GM10248 (cell line): ENCODE results near the gene FAM20A.
"Not testable (repeated sequence)": the region's sequence is repeated elsewhere in the genome, so short reads cannot be mapped to it uniquely, and the experiment has no call there.

Experiments
- CTCF ChIA-PET: fragments of 300-600 bp; sonication (Branson Sonifier 250); formaldehyde crosslinking; extraction: SDS; loops from one replicate; lab custom pipeline; 2021; ENCODE audit warnings: antibody characterized with exemption; lab: Yijun Ruan, JAX
- POLR2A ChIA-PET: fragments of 350-650 bp; sonication (Branson Sonifier 250); formaldehyde crosslinking; extraction: SDS; loops from one replicate; lab custom pipeline; 2020; ENCODE audit warnings: antibody characterized with exemption; lab: Yijun Ruan, JAX
- DNase-seq: peaks from one replicate; pipeline ENCODE4 v3.0.0; 2012; ENCODE audit errors: extremely low spot score
- CTCF ChIP-seq: IDR thresholded peaks from 2 replicates; pipeline ENCODE4 v1.5.1; 2012; ENCODE audit warnings: mild to moderate bottlenecking, low read depth; ENCODE audit errors: extremely low read depth, missing control alignments, control extremely low read depth

FAM20A gene

DNA sequence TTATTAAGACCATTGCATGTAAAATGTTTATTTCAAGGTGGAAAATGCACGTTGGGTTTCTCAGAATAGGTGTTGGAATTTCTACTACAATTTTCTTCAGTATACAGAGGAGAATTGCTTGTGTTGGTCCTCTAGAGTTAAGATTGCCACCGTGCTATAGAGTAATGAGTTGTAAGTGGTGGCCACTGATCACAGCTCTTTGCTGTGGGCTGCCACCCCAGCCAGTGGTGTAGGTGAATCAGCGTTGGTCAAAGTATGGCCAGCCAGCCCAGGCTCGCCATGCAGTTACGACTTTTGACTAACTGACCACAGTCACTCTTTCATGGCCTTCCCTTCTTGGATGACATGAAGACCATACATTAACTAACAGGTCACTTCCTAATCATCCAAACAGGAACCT, 101.6 kb downstream of the FAM20A start:
- CTCF ChIA-PET, result interaction anchor here (0.9 to 1.6 kb wide), 3 partner anchors 17 to 63 kb away, joined by 3 read pairs; no protein-coding TSS in a partner anchor
- DNase-seq, result no peak
- TF ChIP-seq CTCF, result no peak
- POLR2A ChIA-PET, result no interaction called here

- no peak for DNase-seq
- ChIA-PET POLR2A (interaction anchor here (0.8 kb wide), 1 partner anchor 19 kb away, joined by 3 read pairs; no protein-coding TSS in a partner anchor), CTCF (interaction anchor here (0.8 to 2.5 kb wide), 11 partner anchors 8 to 62 kb away, joined by 3 to 8 read pairs (median 3); partner anchors contain the start of gene PRKAR1A)
- no peak for TF ChIP-seq CTCF
Measured at GRCh38 chr17:68498479-68499326, 102.5 kb downstream of the FAM20A start.

DNA sequence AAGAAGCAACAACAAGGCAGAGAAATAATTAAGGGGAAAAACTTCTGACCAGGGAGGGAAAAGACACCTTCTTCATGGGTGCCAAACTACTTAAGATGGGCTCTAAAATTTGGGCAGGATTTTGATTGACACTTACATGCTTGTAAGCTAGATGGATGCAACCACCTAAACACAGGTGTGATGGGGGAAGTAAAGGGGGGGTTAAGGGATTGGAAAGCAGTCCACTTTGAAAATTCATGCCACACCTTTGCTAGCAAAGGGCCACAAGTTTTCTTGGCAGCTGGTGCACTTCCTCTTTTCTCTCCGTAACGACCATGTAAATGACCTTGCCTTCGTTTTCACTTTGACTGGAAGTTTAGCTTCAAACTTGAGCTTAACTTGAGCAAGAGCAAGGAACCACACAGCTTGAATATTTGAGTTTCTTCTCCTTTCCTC, 103.3 kb downstream of the FAM20A start:
- TF ChIP-seq CTCF, result no peak
- CTCF ChIA-PET, result interaction anchor here (0.9 to 2.5 kb wide), 10 partner anchors 12 to 61 kb away, joined by 3 to 8 read pairs (median 4); partner anchors contain the start of gene PRKAR1A
- peak; percentile 82 for DNase-seq
- POLR2A ChIA-PET, result interaction anchor here (0.8 kb wide), 1 partner anchor 20 kb away, joined by 3 read pairs; no protein-coding TSS in a partner anchor

GRCh38 chr17:68495081-68495480, 106.1 kb downstream of the FAM20A start:
- CTCF ChIA-PET, result interaction anchor here (1.2 to 2.4 kb wide), 2 partner anchors 28 to 606 kb away, joined by 3 to 11 read pairs; no protein-coding TSS in a partner anchor
- POLR2A ChIA-PET, result no interaction called here
- no peak for TF ChIP-seq CTCF
- no peak for DNase-seq

DNA sequence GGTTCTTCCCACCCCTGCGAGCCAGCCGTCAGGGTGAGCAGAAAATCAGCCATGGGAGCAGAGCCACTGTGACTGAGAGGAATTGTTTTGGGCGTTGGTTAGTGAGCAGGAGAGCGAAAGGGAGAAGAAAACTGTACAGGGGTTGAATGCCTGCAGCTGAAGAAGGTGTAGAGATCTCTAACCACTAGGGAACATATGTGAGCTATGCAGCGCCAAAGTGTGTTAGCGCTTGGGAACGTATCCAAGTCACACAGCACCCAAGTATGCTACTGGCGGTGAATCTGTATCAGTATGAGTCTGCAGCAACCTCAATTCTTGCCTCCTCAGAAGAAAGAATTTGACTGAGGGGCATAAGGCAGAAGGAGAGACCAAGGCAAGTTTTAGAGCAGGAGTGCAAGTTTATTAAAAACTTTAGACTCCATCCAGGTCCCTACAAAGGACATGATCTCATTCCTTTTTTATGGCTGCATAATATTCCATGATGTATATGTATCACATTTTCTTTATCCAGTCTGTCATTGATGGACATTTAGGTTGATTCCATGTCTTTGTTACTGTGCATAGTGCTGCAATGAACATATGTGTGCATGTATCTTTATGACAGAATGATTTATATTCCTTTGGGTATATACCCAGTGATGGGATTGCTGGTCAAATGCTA, 108.6 kb downstream of the FAM20A start:
- POLR2A ChIA-PET, CTCF ChIA-PET: not testable (repeated sequence)

DNA sequence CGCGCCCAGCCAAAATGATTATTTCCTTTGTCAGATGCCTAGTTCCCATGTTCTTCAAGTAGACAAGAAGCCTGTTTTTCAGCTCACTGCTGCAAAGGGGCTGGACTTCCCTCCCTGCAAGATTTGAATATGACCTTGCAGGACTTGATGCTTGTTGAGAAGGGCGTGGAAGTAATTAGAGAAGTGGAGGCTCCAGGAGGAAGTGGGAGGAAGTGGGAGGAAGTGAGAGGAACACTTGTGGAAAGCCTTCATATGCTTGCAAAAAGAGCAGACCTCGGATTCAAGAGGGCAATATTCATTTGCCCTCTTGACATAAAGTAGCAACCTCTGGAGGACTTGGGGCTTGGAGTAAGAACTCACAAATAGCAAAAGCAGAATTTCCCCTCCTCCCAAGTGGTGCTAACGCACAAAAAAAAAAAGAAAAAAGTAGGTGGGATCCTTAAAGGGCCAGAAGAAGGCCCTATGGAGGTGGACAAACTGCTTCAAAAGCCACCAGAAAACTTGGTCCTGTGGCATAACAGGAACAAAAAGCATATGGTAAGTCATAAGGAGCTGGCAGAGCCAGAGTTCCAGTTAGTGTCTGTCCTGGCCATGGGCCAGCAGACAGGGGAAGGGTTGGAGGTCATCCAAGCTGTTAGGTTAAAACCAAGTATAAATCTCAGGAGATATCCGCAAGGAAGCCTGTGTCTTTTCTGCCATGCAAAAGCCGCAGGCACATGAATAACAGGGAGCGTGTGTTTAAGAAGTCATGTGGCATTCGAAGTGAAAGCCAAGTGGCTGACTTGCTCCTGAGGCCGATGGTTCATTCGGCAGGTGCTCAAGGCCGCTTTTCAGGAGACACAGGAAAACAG, 109.6 kb downstream of the FAM20A start:
- ChIA-PET CTCF (interaction anchor here (1.1 kb wide), 1 partner anchor 48 kb away, joined by 3 read pairs; no protein-coding TSS in a partner anchor), POLR2A (no interaction called here)
- no peak for DNase-seq
- TF ChIP-seq CTCF, result no peak

More for the DNA sequence above, 108.6 kb downstream of the FAM20A start:
- not testable (repeated sequence) for DNase-seq
